CD14-positive monocyte (primary cell): ENCODE measurements around the gene PXDC1. TPM values are rescaled to one million over a fixed set of nuclear protein-coding genes. Genes with fewer than 3 reads are reported as not detected.
"Not testable (repeated sequence)": the region's sequence is repeated elsewhere in the genome, so short reads cannot be mapped to it uniquely, and the experiment has no call there.

Experiments used
- DNase-seq, 3 donors: peaks; one replicate each; pipeline ENCODE4 v3.0.0-alpha.2; 2011 to 2022
- H2AFZ ChIP-seq: 2 replicates; pipeline ENCODE4 v1.6.0; 2012; ENCODE audit warnings: mild to moderate bottlenecking, low read depth, low read length, inconsistent platforms; ENCODE audit not compliant: insufficient read depth, poor library complexity, severe bottlenecking
- H3K27ac ChIP-seq, 2 donors: 1 replicate in 1 of 2; 2 replicates in 1 of 2; pipeline ENCODE4 v1.5.1; 2012 to 2013; ENCODE audit warnings: low read length in 2 of 2, control low read depth in 1 of 2, inconsistent platforms in 1 of 2, low read depth in 1 of 2, mild to moderate bottlenecking in 1 of 2
- H3K27me3 ChIP-seq, 2 donors: one replicate each; pipeline versions ENCODE4 v1.6.0 to v1.6.1; 2011 to 2013; ENCODE audit warnings: low read length in 2 of 2; ENCODE audit not compliant: control insufficient read depth in 2 of 2, insufficient read depth in 2 of 2
- H3K36me3 ChIP-seq, 2 donors: replicated peaks in 1 of 2; 1 replicate in 1 of 2; 2 replicates in 1 of 2; pipeline versions ENCODE4 v1.5.1 to v1.6.1; 2012 to 2013; ENCODE audit warnings: low read length in 2 of 2, control low read depth in 1 of 2, inconsistent platforms in 1 of 2, mild to moderate bottlenecking in 1 of 2; ENCODE audit not compliant: insufficient read depth in 2 of 2, control insufficient read depth in 1 of 2
- H3K4me1 ChIP-seq, 2 donors: 1 replicate in 1 of 2; 2 replicates in 1 of 2; pipeline versions ENCODE4 v1.5.1 to v1.6.1; 2012 to 2013; ENCODE audit warnings: low read length in 2 of 2, control low read depth in 1 of 2, inconsistent platforms in 1 of 2, mild to moderate bottlenecking in 1 of 2, moderate library complexity in 1 of 2; ENCODE audit not compliant: insufficient read depth in 2 of 2, control insufficient read depth in 1 of 2
- H3K4me2 ChIP-seq: replicated peaks from 2 replicates; pipeline ENCODE3; 2012; ENCODE audit warnings: low read length, moderate library complexity, mild to moderate bottlenecking; ENCODE audit not compliant: poor library complexity, severe bottlenecking; ENCODE audit errors: extremely low read depth
- H3K4me3 ChIP-seq, 3 experiments: fragments of 200-600 bp in 1 of 3; sonication (generic) in 1 of 3; replicated peaks in 1 of 3; 1 replicate in 2 of 3; 2 replicates in 1 of 3; pipeline ENCODE4 v1.5.1; 2011 to 2013; ENCODE audit warnings: low read length in 3 of 3, mild to moderate bottlenecking in 3 of 3, control low read depth in 2 of 3, low read depth in 2 of 3, inconsistent platforms in 1 of 3, moderate library complexity in 1 of 3
- H3K79me2 ChIP-seq: 2 replicates; pipeline ENCODE4 v1.6.0; 2012; ENCODE audit warnings: mild to moderate bottlenecking, control low read depth, inconsistent platforms, low read length, moderate library complexity; ENCODE audit not compliant: insufficient read depth
- H3K9ac ChIP-seq: 2 replicates; pipeline ENCODE4 v1.6.0; 2017; ENCODE audit warnings: low read length, mild to moderate bottlenecking; ENCODE audit not compliant: insufficient read depth, poor library complexity, severe bottlenecking
- H3K9me3 ChIP-seq, 2 donors: replicated peaks in 1 of 2; 1 replicate in 1 of 2; 2 replicates in 1 of 2; pipeline versions ENCODE4 v1.5.1 to v1.6.1; 2012 to 2013; ENCODE audit warnings: low read length in 2 of 2, control low read depth in 1 of 2; ENCODE audit not compliant: control insufficient read depth in 1 of 2, insufficient read depth in 1 of 2
- H4K20me1 ChIP-seq: 2 replicates; pipeline ENCODE4 v1.6.0; 2012; ENCODE audit warnings: mild to moderate bottlenecking, low read length, control low read depth, moderate library complexity; ENCODE audit not compliant: insufficient read depth
- H3K27ac Mint-ChIP-seq, 7 donors: one replicate each; pipeline ENCODE4 v1.8.0; 2020; ENCODE audit warnings: mild to moderate bottlenecking in 7 of 7, mixed read lengths in 7 of 7, moderate library complexity in 6 of 7, inconsistent platforms in 2 of 7
- H3K27me3 Mint-ChIP-seq, 3 donors: one replicate each; pipeline ENCODE4 v1.8.0; 2021 to 2022; ENCODE audit warnings: low read depth in 3 of 3, mild to moderate bottlenecking in 3 of 3, mixed read lengths in 3 of 3, moderate library complexity in 3 of 3, inconsistent platforms in 1 of 3
- H3K36me3 Mint-ChIP-seq, 2 donors: one replicate each; pipeline ENCODE4 v1.8.0; 2020; ENCODE audit warnings: mixed read lengths in 2 of 2, inconsistent platforms in 1 of 2, mild to moderate bottlenecking in 1 of 2
- H3K4me1 Mint-ChIP-seq: one replicate; pipeline ENCODE4 v1.8.0; 2020; ENCODE audit warnings: mild to moderate bottlenecking, mixed read lengths
- H3K4me3 Mint-ChIP-seq, 2 donors: one replicate each; pipeline ENCODE4 v1.8.0; 2020; ENCODE audit warnings: mild to moderate bottlenecking in 2 of 2, mixed read lengths in 2 of 2, moderate library complexity in 1 of 2
- H3K9me3 Mint-ChIP-seq, 7 donors: one replicate each; pipeline ENCODE4 v1.8.0; 2020 to 2022; ENCODE audit warnings: mixed read lengths in 7 of 7, mild to moderate bottlenecking in 6 of 7, moderate library complexity in 6 of 7, inconsistent platforms in 2 of 7
- CTCF ChIP-seq: fragments of 200-600 bp; IDR thresholded peaks from one replicate; pipeline ENCODE4 v1.8.0; 2022; ENCODE audit warnings: antibody characterized with exemption, mild to moderate bottlenecking
- WGBS: methylation state at CpG from one replicate; pipeline ENCODE4 v1.1.5; 2013; ENCODE audit warnings: missing lambda C conversion rate; ENCODE audit not compliant: insufficient coverage; 5-methylcytosine and 5-hydroxymethylcytosine counted together
- intact Hi-C, 2 donors: fragments of 100-400 bp; cut with micrococcal nuclease; formaldehyde crosslinking; loops; one replicate each; pipeline versions ENCODE4 v1.15.0 to v1.15.1; 2023
- polyA plus RNA-seq, 3 donors: library from polyadenylated mRNA; depleted of rRNA in 1 of 3; unstranded in 2 of 3; stranded (reverse) in 1 of 3; fragments of 300-500 nt in 2 of 3; fragments of >200 nt in 1 of 3; fragmentation: Illumina TruSeq in 2 of 3; gene quantifications; 1 replicate in 2 of 3; 2 replicates in 1 of 3; pipeline ENCODE4 v1.2.3, GENCODE V29; 2012 to 2021

The PXDC1 gene
- polyA plus RNA-seq, 3 donors, result 0.48 to 0.92 (median 0.55) TPM

GRCh38 chr6:3775386-3775785 lies 23.9 kb upstream of the PXDC1 start:
- no peaks in the 10 kb centered on the region for H3K4me1 Mint-ChIP-seq
- H2AFZ ChIP-seq, result no peak overlapping the region

DNA sequence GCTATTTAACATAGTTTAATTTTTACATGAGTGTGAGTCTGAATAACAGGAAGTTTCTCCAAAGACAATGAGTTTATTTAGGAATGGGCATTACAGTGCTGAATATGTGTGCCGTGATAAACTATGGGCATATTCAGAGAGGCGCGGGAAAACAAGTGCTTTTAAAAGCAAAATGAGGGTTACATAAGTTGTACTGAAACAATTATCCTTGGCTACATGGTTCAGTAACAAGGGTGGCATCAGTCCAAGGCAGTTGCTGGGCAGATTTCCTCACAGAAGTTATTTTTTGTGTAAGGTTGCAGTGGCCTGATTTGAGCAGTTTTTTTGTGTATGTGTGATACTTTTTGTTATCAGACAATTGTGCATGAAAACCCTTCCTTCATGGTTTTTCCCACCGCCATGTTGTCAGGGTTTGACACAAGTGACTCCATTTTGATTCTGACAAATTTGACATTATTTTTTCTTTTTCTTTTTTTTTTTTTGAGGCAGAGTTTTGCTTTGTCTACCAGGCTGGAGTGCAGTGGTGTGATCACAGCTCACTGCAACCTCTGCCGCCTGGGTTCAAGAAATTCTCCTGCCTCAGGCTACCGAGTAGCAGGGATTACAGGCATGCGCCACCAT lies 22.3 kb upstream of the PXDC1 start:
- Mint-ChIP-seq H3K9me3 (peaks cover 0 to 10% (median 5%) of the 10 kb centered on the region in 7 donors), H3K4me3 (no peak overlapping the region), H3K36me3 (no peaks in the 10 kb centered on the region), H3K27me3 (peaks cover 5 to 6% (median 6%) of the 10 kb centered on the region in 3 donors), H3K4me1 (peaks cover 13% of the 10 kb centered on the region), H3K27ac (no peak overlapping the region)
- Histone ChIP-seq H3K79me2 (no peaks in the 10 kb centered on the region), H3K4me2 (no peak overlapping the region), H3K27me3 (peaks cover 0 to 2% of the 10 kb centered on the region in 2 donors), H3K4me3 (no peak overlapping the region), H3K9me3 (no peaks in the 10 kb centered on the region), H3K9ac (no peak overlapping the region), H3K4me1 (peaks cover 7 to 12% of the 10 kb centered on the region in 2 donors), H3K27ac (no peak overlapping the region), H3K36me3 (no peaks in the 10 kb centered on the region), H4K20me1 (no peaks in the 10 kb centered on the region), H2AFZ (no peak overlapping the region)
- 100% methylated on average over 6 of the region's 7 CpGs for WGBS
- intact Hi-C loops, result no loop called here
- TF ChIP-seq CTCF, result no peak
- no peak for DNase-seq

More at GRCh38 chr6:3775386-3775785, 23.9 kb upstream of the PXDC1 start:
- no peaks in the 10 kb centered on the region for H3K9me3 ChIP-seq
- H3K9me3 Mint-ChIP-seq, result peaks cover 0 to 10% (median 5%) of the 10 kb centered on the region in 7 donors
- H3K27ac Mint-ChIP-seq, result no peak overlapping the region
- no peak for DNase-seq
- WGBS, result 100% methylated on average over 3 of the region's 7 CpGs
- no peak overlapping the region for H3K9ac ChIP-seq
- intact Hi-C loops, result no loop called here
- H3K27ac ChIP-seq, result no peak overlapping the region
- H3K4me2 ChIP-seq, result no peak overlapping the region
- H3K4me3 ChIP-seq, result no peak overlapping the region
- H3K36me3 ChIP-seq, result no peaks in the 10 kb centered on the region
- no peaks in the 10 kb centered on the region for H3K4me1 ChIP-seq
- H3K27me3 ChIP-seq, result peaks cover 0 to 2% of the 10 kb centered on the region in 2 donors
- no peak for TF ChIP-seq CTCF
- H3K79me2 ChIP-seq, result no peaks in the 10 kb centered on the region
- no peaks in the 10 kb centered on the region for H4K20me1 ChIP-seq
- no peak overlapping the region for H3K4me3 Mint-ChIP-seq
- peaks cover 3 to 6% (median 6%) of the 10 kb centered on the region in 3 donors for H3K27me3 Mint-ChIP-seq
- H3K36me3 Mint-ChIP-seq, result no peaks in the 10 kb centered on the region

- H2AFZ ChIP-seq, H3K27me3 ChIP-seq, H3K4me3 ChIP-seq, H4K20me1 ChIP-seq, H3K4me3 Mint-ChIP-seq, H3K36me3 ChIP-seq, H3K27me3 Mint-ChIP-seq, intact Hi-C loops, H3K4me2 ChIP-seq, H3K9ac ChIP-seq, H3K79me2 ChIP-seq, H3K27ac ChIP-seq, H3K27ac Mint-ChIP-seq, DNase-seq, H3K9me3 ChIP-seq, H3K9me3 Mint-ChIP-seq, H3K36me3 Mint-ChIP-seq: not testable (repeated sequence)
- peaks cover 18% of the 10 kb centered on the region for H3K4me1 Mint-ChIP-seq
- WGBS, result 100% methylated on average over 4 of the region's 12 CpGs
- H3K4me1 ChIP-seq, result peaks cover 7 to 20% of the 10 kb centered on the region in 2 donors
Observed at GRCh38 chr6:3772127-3772999, 20.9 kb upstream of the PXDC1 start.
